ENCODE results near the gene LCN10. TPM values are rescaled to one million over a fixed set of nuclear protein-coding genes. Genes with fewer than 3 reads are reported as not detected.

Gene LCN10
- total and polyA plus RNA-seq, 2 of the 13 experiments (the other 11 are each of a cell fraction or from before 2014, with no cell fraction given) = 0.53 to 0.61 TPM

DNA sequence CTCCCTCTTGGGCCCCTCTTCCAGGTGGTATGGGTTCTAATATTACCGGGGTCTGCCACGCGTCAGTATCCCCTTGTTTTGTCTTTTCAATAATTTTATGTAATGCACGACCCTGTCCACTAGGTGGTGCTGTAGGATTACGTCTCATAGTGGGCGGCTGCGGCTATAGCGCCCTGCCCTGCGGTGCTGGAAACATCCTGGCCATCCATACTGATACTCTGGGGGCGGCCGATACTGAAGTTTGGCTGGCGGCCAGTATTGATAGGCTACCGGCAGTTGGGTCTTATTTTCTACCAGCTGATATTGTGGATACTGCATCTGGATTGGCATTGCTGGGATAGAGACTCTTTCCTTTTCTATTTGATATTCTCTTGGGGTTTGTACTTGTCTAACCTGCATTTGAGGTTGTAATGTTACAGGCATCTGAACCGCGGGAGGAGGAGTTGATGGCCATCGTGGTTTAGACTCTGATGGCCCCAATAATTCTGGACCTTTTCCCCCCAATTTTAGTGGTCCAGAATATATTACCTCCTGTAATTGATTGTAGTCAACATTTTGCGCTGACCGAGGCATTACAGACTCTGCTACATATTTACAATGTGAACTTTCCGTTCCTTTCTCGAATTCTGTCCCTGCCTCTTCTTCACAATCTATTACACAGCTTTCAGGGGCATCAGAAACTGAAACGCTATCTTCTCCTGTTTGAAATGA is 45.1 kb upstream of the LCN10 start (continued):
- TF ChIP-seq, protein P1, sequence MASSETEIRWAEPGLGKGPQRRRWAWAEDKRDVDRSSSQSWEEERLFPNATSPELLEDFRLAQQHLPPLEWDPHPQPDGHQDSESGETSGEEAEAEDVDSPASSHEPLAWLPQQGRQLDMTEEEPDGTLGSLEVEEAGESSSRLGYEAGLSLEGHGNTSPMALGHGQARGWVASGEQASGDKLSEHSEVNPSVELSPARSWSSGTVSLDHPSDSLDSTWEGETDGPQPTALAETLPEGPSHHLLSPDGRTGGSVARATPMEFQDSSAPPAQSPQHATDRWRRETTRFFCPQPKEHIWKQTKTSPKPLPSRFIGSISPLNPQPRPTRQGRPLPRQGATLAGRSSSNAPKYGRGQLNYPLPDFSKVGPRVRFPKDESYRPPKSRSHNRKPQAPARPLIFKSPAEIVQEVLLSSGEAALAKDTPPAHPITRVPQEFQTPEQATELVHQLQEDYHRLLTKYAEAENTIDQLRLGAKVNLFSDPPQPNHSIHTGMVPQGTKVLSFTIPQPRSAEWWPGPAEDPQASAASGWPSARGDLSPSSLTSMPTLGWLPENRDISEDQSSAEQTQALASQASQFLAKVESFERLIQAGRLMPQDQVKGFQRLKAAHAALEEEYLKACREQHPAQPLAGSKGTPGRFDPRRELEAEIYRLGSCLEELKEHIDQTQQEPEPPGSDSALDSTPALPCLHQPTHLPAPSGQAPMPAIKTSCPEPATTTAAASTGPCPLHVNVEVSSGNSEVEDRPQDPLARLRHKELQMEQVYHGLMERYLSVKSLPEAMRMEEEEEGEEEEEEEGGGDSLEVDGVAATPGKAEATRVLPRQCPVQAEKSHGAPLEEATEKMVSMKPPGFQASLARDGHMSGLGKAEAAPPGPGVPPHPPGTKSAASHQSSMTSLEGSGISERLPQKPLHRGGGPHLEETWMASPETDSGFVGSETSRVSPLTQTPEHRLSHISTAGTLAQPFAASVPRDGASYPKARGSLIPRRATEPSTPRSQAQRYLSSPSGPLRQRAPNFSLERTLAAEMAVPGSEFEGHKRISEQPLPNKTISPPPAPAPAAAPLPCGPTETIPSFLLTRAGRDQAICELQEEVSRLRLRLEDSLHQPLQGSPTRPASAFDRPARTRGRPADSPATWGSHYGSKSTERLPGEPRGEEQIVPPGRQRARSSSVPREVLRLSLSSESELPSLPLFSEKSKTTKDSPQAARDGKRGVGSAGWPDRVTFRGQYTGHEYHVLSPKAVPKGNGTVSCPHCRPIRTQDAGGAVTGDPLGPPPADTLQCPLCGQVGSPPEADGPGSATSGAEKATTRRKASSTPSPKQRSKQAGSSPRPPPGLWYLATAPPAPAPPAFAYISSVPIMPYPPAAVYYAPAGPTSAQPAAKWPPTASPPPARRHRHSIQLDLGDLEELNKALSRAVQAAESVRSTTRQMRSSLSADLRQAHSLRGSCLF (CRISPR knock-in tag; IDR thresholded peaks at IDR 0.05; ENCODE audit: borderline replicate concordance) = no peak
- TF ChIP-seq TBP (CRISPR knock-in tag; IDR thresholded peaks at IDR 0.05) (no peak), MIER2 (CRISPR knock-in tag; IDR thresholded peaks at IDR 0.05) (no peak), NFRKB (IDR thresholded peaks at IDR 0.05) (no peak), NFKB2 (CRISPR knock-in tag; IDR thresholded peaks at IDR 0.05; ENCODE audit: borderline replicate concordance) (no peak; the same call in 1 of the 2 replicates), ZNF431 (CRISPR knock-in tag; IDR thresholded peaks at IDR 0.05; ENCODE audit: borderline replicate concordance, low read depth) (no peak), ESRRA (CRISPR knock-in tag; IDR thresholded peaks at IDR 0.05; ENCODE audit: low read depth) (no peak), ZC3H13 (CRISPR knock-in tag; IDR thresholded peaks at IDR 0.05) (no peak), ZNF367 (CRISPR knock-in tag; IDR thresholded peaks at IDR 0.05; ENCODE audit: borderline replicate concordance) (no peak)
- TF ChIP-seq, protein P2, sequence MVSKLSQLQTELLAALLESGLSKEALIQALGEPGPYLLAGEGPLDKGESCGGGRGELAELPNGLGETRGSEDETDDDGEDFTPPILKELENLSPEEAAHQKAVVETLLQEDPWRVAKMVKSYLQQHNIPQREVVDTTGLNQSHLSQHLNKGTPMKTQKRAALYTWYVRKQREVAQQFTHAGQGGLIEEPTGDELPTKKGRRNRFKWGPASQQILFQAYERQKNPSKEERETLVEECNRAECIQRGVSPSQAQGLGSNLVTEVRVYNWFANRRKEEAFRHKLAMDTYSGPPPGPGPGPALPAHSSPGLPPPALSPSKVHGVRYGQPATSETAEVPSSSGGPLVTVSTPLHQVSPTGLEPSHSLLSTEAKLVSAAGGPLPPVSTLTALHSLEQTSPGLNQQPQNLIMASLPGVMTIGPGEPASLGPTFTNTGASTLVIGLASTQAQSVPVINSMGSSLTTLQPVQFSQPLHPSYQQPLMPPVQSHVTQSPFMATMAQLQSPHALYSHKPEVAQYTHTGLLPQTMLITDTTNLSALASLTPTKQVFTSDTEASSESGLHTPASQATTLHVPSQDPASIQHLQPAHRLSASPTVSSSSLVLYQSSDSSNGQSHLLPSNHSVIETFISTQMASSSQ (IDR thresholded peaks at IDR 0.05; ENCODE audit: low read depth) = no peak
- TF ChIP-seq, protein P2 (CRISPR knock-in tag; IDR thresholded peaks at IDR 0.05; ENCODE audit: borderline replicate concordance) = peak; percentile 30; the same call in 1 of the 2 replicates
- TF ChIP-seq, protein P3, sequence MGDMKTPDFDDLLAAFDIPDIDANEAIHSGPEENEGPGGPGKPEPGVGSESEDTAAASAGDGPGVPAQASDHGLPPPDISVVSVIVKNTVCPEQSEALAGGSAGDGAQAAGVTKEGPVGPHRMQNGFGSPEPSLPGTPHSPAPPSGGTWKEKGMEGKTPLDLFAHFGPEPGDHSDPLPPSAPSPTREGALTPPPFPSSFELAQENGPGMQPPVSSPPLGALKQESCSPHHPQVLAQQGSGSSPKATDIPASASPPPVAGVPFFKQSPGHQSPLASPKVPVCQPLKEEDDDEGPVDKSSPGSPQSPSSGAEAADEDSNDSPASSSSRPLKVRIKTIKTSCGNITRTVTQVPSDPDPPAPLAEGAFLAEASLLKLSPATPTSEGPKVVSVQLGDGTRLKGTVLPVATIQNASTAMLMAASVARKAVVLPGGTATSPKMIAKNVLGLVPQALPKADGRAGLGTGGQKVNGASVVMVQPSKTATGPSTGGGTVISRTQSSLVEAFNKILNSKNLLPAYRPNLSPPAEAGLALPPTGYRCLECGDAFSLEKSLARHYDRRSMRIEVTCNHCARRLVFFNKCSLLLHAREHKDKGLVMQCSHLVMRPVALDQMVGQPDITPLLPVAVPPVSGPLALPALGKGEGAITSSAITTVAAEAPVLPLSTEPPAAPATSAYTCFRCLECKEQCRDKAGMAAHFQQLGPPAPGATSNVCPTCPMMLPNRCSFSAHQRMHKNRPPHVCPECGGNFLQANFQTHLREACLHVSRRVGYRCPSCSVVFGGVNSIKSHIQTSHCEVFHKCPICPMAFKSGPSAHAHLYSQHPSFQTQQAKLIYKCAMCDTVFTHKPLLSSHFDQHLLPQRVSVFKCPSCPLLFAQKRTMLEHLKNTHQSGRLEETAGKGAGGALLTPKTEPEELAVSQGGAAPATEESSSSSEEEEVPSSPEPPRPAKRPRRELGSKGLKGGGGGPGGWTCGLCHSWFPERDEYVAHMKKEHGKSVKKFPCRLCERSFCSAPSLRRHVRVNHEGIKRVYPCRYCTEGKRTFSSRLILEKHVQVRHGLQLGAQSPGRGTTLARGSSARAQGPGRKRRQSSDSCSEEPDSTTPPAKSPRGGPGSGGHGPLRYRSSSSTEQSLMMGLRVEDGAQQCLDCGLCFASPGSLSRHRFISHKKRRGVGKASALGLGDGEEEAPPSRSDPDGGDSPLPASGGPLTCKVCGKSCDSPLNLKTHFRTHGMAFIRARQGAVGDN (CRISPR knock-in tag; IDR thresholded peaks at IDR 0.05) = peak; percentile 79
- TF ChIP-seq, protein P4, sequence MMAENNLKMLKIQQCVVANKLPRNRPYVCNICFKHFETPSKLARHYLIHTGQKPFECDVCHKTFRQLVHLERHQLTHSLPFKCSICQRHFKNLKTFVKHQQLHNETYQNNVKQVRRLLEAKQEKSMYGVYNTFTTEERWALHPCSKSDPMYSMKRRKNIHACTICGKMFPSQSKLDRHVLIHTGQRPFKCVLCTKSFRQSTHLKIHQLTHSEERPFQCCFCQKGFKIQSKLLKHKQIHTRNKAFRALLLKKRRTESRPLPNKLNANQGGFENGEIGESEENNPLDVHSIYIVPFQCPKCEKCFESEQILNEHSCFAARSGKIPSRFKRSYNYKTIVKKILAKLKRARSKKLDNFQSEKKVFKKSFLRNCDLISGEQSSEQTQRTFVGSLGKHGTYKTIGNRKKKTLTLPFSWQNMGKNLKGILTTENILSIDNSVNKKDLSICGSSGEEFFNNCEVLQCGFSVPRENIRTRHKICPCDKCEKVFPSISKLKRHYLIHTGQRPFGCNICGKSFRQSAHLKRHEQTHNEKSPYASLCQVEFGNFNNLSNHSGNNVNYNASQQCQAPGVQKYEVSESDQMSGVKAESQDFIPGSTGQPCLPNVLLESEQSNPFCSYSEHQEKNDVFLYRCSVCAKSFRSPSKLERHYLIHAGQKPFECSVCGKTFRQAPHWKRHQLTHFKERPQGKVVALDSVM (CRISPR knock-in tag; IDR thresholded peaks at IDR 0.05) = no peak
